DMS53 treated with DMSO at 0.1 percent for 48 hours (cell line): ENCODE data around the gene CENPB.
"Not testable (repeated sequence)": the region's sequence is repeated elsewhere in the genome, so short reads cannot be mapped to it uniquely, and the experiment has no call there.

Source experiments
- DNase-seq: peaks from one replicate; lab custom pipeline; 2025; ENCODE audit not compliant: unreplicated experiment; lab: John Stamatoyannopoulos, UW

The CENPB gene

DNA sequence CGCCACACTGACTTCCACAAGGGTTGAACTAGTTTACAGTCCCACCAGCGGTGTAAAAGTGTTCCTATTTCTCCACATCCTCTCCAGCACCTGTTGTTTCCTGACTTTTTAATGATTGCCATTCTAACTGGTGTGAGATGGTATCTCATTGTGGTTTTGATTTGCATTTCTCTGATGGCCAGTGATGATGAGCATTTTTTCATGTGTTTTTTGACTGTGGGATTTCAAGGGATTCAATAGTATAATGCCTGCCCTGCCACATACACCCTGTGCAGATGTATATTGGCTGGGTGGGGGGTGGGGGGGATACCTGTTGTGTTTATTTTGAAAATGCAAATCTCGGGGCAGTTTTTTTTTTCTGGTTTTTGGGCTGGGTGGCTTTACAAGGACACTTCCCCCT is 7.6 kb upstream of the CENPB start:
- DNase-seq: not testable (repeated sequence)

DNA sequence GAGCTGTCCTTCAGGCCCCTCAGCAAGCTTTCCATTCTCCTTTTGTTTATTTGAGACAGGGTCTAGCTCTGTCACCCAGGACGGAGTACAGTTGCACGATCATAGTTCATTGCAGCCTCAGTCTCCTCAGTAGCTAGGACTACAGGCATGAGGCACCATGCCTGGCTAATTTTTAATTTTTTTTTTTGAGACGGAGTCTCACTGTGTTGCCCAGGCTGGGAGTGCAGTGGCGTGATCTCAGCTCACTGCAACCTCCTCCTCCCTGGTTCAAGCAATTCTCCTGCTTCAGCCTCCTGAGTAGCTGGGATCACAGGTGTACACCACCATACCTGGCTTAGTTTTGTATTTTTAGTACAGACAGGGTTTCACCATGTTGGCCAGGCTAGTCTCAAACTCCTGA is 2.7 kb upstream of the CENPB start:
- not testable (repeated sequence) for DNase-seq

DNA sequence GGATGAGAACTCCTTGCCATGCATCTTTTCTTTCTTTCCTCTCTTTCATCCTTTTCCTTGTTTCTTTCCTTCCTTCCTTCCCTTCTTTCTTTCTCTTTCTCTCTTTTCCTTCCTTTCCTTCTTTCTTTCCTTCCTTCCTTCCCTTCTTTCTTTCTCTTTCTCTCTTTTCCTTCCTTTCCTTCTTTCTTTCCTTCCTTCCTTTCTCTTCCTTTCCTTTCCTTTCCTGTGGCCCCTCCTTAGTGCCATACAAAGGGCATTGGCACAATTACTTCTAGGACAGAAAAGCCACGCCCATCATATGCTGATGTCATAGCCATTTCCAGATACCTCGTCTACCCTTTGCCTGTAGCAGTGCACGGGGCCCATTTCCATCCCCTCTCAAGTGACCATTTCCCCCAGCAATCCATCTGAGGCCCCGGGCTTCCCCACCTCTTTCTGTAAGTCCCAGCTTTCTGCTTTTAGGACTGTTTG is 2.2 kb upstream of the CENPB start:
- DNase-seq: no peak

DNA sequence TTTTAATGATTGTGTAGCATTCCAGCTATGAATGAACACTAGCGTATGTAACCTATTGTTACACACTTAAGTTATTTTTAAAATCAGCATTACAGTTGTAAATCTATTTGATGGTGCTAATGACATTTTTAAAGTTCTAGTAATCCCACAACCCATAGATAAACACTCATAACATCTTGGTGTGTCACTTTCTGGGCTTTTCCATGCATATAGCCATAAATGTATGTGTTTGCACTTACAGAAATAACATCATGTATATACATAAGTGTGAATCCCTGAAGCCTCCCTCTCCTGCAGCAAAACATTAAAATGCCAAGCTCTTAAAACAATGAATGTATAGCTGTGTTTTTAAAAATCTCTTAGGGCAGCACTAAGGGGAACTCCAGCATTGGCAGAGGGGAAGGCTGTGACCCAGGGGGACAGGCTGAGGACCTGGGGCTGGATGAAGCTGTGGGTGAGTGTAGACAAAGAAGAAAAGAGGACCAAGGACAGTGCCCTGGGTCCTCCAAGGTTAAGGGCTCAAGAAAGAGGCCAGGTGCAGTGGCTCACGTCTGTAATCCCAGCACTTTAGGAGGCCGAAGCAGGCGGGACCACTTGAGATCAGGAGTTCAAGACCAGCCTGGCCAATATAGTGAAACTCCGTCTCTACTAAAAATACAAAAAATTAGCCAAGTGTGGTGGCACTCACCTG is 929 bp upstream of the CENPB start:
- no peak for DNase-seq

DNA sequence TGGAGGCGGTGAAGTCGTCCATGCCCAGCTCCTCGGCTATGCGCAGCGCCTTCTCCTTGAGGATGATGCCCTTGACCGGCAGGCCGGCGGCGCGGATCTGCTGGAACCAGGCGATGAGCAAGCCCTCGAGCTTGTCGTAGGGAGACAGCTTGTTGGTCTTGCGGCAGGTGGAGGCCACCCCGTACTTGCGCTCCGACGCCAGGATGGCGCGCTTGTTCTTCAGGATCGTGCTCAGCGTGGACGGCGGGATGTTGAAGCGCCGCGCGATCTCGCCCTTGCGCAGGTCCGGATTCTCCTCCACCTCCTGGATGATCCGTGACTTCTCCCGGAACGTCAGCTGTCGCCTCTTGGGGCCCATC is 435 bp downstream of the CENPB start:
- no peak for DNase-seq

DNA sequence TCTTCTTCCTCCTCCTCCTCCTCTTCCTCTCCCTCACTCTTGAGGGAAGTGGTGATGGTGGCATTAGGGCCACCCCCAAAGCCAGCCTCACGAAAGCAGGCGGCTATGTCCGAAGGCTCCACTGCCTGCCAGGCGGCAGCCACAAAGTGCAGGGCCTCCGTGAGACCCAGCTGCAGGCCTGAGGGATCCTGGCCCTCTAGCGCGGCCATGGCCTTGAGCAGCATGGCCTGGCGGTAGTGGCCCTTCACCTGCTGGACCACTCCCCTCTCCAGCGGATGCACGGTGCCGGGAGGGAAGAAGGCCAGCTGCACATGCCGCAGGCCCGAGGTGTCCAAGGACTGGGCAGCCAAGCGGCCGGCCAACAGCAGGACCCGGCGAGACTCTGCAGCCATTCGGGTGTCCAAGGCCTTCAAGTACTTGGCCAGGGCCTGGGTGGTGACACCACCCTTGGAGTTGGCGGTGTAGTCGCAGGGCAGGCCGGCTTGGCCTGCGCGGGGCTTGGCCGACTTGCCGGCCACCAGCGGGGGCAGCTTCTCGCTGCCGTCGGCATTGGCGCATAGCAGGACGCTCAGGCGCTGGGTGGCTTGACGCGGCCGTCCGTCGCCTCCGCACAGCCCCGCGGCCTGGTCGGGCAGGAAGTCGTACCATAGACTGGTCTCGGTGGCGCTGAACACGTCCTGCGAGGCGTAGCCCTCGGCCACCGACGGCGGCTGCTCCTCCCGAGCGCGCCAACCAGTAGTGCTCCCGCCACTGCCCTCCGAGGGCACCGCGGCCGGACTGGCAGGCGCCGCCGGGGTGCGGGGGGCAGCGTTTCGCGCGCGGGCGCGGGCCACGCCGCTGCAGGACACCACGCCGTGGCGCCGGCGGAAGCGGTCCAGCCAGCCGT is 1.1 kb downstream of the CENPB start:
- DNase-seq: no peak

DNA sequence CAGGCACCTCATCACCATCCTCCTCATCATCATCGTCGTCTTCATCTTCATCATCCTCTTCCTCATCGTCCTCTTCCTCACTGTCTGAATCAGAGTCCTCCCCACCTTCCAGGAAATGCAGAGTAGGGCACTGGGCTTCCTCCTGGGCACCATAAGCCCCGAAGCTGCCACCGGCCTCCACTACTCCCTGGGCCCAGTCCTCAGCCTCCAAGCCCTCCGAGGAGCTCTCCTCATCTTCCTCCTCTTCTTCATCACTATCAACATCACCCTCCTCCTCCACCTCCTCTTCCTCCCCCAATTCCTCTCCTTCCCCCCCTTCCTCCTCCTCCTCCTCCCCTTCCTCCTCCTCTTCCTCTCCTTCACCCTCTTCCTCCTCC is 1.7 kb downstream of the CENPB start:
- DNase-seq: no peak

DNA sequence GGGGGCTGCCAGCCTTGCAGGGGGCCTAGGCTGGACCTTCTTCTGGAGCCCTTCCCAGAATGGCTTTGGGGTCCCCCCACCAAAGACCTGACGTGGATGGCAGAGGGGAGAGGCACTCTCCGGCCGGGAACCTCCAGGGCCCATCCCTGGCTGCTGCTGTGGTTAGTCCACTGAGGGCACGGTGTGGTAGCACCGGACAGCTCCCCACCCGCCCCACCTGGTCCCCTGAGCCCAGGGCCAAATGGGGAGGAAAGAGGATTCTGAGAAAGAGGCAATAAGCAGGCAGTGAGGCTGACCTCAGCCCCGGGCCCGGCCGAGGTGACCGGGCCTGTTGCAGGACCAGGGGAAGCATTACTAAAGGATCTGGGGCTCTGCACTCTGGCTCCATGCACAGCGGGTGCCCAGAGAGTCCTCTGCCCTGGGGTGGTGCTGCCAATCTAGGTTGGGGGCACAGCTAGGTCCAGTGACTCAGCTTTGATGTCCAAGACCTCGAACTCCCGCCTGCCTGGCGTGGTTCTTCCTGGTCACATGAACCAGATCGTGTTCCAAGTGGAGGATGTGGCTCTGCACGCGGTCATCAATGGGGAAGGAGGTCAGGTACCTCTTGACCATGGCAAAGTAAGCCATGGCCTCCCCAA is 2.2 kb downstream of the CENPB start:
- no peak for DNase-seq

DNA sequence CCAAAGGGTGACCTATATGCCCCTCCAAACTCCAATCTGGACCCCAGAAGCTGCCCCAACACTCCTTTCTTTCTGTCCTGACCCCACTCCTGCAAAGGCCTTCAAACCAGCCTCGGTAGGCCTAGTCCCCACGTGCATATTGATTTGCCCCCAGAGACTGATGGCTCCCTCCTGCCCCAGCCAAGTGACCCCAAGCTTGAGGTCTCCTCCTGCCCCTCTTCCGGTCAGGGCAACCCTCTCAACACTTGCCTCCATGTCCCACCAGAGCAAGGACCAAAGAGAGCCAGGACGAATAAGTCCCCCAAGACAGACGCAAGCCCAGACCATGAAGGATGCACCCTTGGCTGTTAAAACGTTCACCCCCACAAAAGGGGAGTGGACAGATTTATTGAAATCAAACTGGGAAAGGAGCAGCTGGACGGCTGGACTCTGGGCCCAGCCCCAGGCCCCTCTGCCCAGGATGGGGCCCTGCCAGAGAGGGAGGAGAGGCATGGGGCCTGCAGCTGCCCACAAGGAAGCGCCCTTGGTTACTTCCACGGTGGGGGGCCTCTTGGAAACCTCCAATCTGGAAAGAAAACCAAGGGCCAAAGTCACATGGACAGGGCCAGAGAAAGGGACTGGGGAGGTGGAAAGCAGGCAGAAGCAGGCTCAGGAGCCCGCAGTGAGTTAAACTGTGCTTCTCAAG is 2.9 kb downstream of the CENPB start:
- DNase-seq: no peak

DNA sequence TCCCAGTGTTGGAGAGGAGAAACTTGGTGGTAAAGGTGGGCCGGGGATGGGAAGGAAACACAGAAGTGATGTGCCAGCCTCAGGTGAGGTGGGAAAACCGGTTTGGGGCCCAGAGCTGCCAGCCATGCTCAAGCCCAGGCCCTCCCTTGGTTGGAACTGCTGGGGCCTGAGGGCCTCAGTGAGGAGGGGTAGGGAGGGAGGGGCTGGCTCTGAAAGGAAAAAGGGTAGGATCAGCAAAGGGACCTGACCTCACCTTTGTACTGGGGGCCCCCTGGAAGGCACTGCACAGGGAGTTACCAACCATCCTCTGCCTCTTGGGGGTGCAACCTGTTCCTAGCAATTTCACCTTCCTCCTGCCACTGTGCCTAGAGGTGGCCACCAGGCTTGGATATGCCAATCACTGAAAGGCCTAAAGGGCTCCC is 3.5 kb downstream of the CENPB start:
- DNase-seq: no peak

DNA sequence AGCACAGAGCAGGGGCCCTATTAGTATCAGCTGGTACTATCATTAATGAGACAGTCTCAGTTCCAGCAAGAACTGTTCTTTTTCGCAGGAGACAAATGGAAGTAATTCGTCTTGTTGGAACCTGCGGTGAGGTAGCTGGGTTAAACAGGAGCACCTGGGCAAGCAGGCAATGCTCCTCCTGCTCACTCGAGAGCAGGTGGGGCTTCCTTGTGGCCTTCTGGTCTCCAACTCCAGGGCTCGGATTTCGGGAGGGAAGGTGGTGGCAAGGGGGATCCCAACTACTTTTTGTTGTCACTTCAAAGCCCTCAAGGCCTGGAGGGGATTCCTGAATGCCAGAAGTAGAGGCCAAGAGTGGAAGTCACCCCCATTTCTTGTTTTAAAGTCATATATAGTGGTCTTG is 3.9 kb downstream of the CENPB start:
- DNase-seq: no peak

DNA sequence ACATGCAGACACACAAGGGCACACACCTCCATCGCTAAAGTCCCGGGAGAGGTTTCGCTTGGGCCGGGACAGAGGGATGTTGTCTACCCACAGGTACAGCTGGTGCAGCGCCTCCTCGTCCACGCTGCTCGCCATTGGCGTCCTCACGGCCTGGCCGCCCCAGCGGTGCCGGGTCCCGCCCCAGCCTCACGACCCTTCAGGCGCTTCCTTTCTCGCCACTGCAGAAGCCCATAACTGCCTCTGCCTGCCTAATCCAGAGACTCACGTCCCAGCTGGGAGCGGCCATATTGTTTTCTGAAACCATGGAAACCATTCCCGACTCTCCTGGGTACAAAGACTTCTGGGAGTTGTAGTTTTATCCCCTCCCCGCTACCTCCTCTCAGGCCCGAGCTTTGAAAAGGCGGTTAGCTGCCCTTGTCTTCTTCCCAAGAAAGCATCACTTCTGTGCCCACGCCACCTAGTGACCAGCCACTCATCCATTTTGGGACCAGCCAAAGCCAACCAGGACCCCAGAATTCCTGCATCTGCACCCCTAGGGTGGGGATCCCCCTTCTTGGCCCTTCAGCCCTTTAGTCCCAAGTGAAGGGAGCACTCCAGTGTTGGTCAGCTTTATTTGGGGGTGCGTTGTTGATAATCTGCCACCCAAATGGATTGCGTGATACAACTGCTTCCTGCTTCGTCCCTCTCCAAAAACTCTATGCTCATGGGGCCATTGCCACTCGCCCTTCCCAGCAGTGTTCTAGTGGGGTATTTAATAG is 5.2 kb downstream of the CENPB start, which contains the start of gene SPEF1:
SPEF1 (minus strand) TSS at position 296 of the 758 bp plus-strand sequence; CDS start at position 135, 161 bp downstream.
- peak; percentile 94 for DNase-seq

DNA sequence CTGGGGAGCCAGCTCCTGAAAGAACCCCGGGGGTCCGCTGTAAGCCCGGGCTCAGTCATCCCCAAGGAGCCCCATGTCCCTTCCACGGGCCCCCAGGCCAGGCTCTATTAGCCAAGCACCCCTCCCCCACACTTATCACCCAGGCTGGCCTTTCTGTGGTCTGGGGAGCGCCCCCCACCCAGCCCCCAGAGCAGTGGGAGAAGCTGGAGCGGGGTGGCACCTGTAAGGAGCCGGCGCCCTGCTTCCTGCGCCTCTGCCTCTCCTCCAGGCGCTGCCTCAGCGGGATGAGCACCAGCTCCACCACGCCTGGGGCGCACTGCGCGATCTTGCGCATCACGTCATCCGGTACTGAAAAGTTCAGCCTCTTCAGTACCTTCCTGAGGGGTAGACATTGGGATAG is 7.6 kb downstream of the CENPB start:
- no peak for DNase-seq

DNA sequence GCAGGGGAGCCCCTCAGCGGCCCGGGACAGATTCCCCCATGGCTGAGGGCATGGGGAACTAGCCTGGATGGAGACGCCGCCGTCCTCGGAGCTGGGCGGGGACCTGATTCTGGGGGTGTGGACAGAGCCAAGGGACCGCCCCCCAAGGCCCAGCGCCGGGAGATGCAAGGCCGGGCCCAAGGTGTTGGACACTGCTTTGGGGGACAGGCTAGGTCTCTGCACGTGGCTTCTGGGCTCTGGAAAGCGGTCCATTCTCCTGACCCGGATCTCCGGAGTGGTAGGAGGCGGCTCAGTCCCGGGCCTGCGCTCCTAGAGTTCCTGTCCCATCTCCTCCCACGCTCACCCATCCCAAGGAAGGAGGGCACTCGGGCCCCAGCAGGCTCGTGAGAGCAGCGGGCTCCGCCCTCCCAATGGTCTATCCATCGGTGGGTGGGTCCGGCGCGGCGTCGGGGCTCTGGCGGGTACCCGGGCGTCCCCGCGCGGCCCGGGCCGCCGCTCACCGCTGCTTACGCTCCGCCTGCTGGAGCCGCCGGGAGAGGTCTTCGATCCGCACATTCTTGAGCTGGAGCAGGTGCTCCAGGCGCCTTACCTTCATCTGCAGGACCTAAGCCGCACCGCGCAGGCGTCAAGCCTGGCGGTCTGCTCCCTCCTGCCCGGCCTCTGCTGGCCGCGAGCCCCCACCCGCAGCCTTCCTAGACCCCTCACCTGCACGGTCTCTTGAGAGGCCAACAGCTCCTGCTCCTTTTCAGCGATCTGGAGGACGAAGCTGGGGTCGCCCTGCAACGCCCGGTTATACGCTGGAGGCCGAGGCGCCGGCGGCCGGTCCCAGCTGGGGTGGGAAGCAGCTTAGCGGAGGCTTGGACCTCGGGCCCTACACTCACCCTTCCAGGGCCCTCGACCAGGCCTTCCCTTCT is 8.6 kb downstream of the CENPB start:
- DNase-seq: peak; percentile 77

DNA sequence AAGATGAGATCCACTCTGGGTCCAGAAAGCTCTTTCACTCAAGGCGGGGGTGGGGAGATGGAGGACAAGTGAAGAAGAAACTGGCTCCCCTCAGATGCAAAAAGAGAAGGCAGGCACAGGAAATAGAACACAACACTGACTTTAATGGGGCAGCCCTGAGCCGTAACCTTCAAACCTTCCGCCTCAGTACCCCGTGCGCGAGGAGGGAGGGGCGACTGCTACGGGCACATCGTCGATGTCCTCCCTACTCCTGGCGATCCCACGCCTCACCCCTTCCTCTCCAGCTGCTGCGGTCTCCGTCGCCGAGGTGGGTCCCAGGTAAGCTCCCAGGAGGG is 9.2 kb downstream of the CENPB start:
- no peak for DNase-seq

DNA sequence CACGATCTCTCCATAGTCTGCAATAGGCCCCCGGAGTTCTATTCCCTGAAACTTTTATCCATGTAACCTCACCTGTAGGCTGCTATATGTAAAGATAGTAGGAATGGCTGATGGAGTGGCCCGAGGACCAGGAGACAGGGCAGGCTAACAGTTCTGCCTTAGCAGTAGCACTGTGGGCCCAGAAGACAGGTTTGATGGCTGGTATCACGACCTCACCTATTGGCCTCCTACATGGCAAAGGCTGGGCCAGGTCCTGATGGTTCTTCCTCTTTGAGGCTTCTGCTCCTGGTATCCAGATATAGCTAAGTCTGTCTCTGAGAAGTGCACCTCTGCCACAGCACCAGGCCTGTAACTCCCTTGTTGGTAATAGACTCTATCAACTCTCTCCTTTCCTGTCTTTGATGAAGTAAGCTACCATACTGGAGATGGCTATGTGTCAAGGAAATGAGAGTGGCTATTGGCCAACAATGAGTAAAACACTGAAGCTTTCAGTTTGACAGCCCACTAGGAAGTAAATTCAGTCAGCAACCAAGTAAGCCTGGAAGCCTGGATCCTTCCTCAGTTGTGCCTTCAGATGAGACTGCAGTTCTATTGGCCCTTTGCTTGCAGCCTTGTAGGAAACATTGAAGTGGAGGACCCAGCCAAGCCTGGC is 11.0 kb downstream of the CENPB start:
- DNase-seq: no peak

DNA sequence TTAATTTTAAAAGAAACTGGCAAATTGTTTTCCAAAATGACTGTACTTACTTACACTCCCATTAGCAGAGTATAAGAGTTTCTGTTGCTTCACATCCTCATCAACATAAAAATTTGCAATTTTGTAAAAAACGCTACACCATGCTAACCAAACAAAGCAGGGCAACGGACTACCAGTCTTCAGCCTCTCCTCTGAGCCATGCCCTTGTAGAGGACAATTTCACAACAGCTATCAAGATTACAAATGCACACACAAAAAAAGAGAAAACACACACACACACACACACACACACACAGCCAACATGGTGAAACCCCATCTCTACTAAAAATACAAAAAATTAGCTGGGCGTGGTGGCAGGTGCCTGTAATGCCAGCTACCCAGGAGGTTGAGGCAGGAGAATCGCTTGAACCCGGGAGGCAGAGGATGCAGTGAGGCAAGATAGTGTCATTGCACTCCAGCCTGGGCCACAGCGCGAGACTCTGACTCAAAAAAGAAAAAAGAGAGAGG is 14.9 kb downstream of the CENPB start:
- DNase-seq: no peak

DNA sequence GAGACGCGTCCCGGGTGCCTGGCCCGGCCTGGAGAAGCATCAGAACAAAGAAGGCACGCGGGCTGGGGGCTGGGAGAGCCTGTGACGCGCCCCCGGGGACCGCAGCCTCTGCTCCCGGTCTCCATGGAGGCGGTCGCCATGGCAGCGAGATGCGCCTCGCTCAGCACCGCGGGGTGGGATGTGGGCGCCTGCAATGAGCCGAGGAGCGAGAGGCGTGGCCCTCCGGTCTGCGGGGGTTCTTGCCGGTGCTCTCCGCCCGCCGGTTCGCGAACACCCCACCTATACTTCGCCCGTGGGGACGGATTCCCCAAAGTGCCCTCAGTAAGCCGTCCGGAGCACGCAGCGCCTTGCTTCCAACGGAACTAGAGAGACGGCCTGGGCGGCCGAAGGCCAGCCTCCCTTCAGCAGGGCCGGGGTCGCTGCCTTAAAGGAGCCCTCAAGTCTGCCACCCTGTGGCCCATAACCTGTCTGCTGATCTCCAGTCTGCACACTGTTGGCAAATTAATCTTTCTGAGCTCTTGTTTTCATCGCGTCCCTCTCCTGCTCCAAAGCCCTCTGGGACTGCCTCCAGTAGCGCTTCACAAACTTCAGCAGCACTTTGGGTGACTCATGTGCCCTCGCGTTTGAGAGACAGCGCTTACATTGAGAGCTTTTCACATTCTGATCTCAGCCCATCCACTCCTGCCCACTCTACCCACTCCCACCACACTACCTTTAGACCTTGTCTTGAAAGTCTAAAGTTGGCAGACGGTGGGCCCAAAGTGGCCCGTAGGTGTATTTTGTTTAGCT is 18.0 kb downstream of the CENPB start:
- DNase-seq: peak; percentile 55
